HG03439 (cell line): ENCODE measurements around the gene CCDC32.
A peak's percentile ranks its signal among the peaks of the same experiment; 100 is the strongest.

Experiments
- ATAC-seq: cut with Tn5 transposase; IDR thresholded peaks from one replicate; pipeline ENCODE4 v1.9.1; 2021; ENCODE audit warnings: mild to moderate bottlenecking, moderate library complexity; ENCODE audit not compliant: unreplicated experiment

Gene CCDC32

GRCh38 chr15:40567111-40567510 is 2.3 kb upstream of the CCDC32 start:
- ATAC-seq = no peak

GRCh38 chr15:40565333-40566238 is 744 bp upstream of the CCDC32 start:
- ATAC-seq = no peak

- ATAC-seq = no peak
These were observed 1.4 kb downstream of the CCDC32 start for GRCh38 chr15:40563426-40563825.

- ATAC-seq = no peak
These were observed 2.2 kb downstream of the CCDC32 start for GRCh38 chr15:40562691-40563090.

- no peak for ATAC-seq
These were observed 5.7 kb downstream of the CCDC32 start for GRCh38 chr15:40558952-40559742.

GRCh38 chr15:40555876-40556275 is 9.0 kb downstream of the CCDC32 start:
- no peak for ATAC-seq

GRCh38 chr15:40554161-40554525 is 10.7 kb downstream of the CCDC32 start:
- no peak for ATAC-seq

GRCh38 chr15:40550341-40551037 is 14.4 kb downstream of the CCDC32 start:
- peak; percentile 72 for ATAC-seq

GRCh38 chr15:40549894-40550293 is 14.9 kb downstream of the CCDC32 start:
- ATAC-seq = no peak

- ATAC-seq = no peak
These were observed 16.2 kb downstream of the CCDC32 start for GRCh38 chr15:40548610-40549009.

- no peak for ATAC-seq
These were observed 19.4 kb downstream of the CCDC32 start for GRCh38 chr15:40545457-40545856.

GRCh38 chr15:40543631-40544294 is 21.1 kb downstream of the CCDC32 start:
- peak; percentile 62 for ATAC-seq

- no peak for ATAC-seq
These were observed 21.8 kb downstream of the CCDC32 start for GRCh38 chr15:40543082-40543481.

- ATAC-seq = no peak
These were observed 25.9 kb downstream of the CCDC32 start for GRCh38 chr15:40538976-40539375.

GRCh38 chr15:40536501-40536900 is 28.3 kb downstream of the CCDC32 start:
- ATAC-seq = no peak

- ATAC-seq = no peak
These were observed 30.5 kb downstream of the CCDC32 start for GRCh38 chr15:40534371-40534770.

- no peak for ATAC-seq
These were observed 31.0 kb downstream of the CCDC32 start for GRCh38 chr15:40533763-40534364.

- ATAC-seq = no peak
These were observed 36.0 kb downstream of the CCDC32 start for GRCh38 chr15:40528801-40529200.

- no peak for ATAC-seq
These were observed 39.0 kb downstream of the CCDC32 start for GRCh38 chr15:40525855-40526254.

- no peak for ATAC-seq
These were observed 41.2 kb downstream of the CCDC32 start for GRCh38 chr15:40523611-40524010.
